ENCODE results near the gene WWTR1.

The WWTR1 gene

GRCh38 chr3:149604125-149604875, 53.5 kb downstream of the WWTR1 start:
- no peak for DNase-seq (ENCODE audit: low read depth)
- no peak overlapping the region for H3K4me3 ChIP-seq (ENCODE audit: low read length)
- peaks cover 35% of the 10 kb centered on the region for H3K4me1 ChIP-seq (ENCODE audit: control insufficient read depth, insufficient read depth, low read length)
- no peak overlapping the region for H3K9ac ChIP-seq (ENCODE audit: low read length)
- no peaks in the 10 kb centered on the region for H3K36me3 ChIP-seq (ENCODE audit: control insufficient read depth, insufficient read depth, low read length, severe bottlenecking)
- H3K27me3 ChIP-seq (replicated peaks; ENCODE audit: control insufficient read depth, insufficient read depth, low read length), result no peaks in the 10 kb centered on the region
- H3K9me3 ChIP-seq (ENCODE audit: control insufficient read depth, low read length), result no peaks in the 10 kb centered on the region

- H3K36me3 ChIP-seq (ENCODE audit: control insufficient read depth, insufficient read depth, low read length, severe bottlenecking), result no peaks in the 10 kb centered on the region
- peaks cover 39% of the 10 kb centered on the region for H3K4me1 ChIP-seq (ENCODE audit: control insufficient read depth, insufficient read depth, low read length)
- H3K4me3 ChIP-seq (ENCODE audit: low read length), result peak overlapping the region; percentile 35
- DNase-seq (ENCODE audit: low read depth), result peak; percentile 74
- H3K27me3 ChIP-seq (replicated peaks; ENCODE audit: control insufficient read depth, insufficient read depth, low read length), result no peaks in the 10 kb centered on the region
- no peaks in the 10 kb centered on the region for H3K9me3 ChIP-seq (ENCODE audit: control insufficient read depth, low read length)
- H3K9ac ChIP-seq (ENCODE audit: low read length), result peak overlapping the region; percentile 55
These were observed 54.4 kb downstream of the WWTR1 start for GRCh38 chr3:149603126-149604074.

DNA sequence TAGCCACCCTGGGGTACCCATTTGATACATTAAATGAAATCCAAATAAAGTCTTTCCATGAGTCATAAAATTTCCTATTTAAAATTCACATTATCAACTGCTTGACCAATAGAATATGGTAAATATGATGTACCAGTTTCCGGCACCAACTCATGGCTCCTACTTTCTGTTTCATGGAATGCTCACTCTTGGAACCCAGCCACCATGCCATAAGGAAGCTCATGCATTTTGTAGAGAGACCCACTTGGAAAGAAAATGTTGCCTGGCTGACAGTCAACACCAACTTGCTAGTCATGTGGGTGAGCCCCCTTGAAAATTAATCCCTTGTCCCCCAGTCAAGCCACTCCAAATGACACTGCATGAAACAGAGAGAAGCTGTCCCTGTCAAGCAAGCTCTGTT, 57.2 kb downstream of the WWTR1 start:
- Histone ChIP-seq H3K27me3 (replicated peaks; ENCODE audit: control insufficient read depth, insufficient read depth, low read length) (no peaks in the 10 kb centered on the region), H3K4me3 (ENCODE audit: low read length) (no peak overlapping the region), H3K9ac (ENCODE audit: low read length) (no peak overlapping the region), H3K4me1 (ENCODE audit: control insufficient read depth, insufficient read depth, low read length) (peaks cover 41% of the 10 kb centered on the region), H3K9me3 (ENCODE audit: control insufficient read depth, low read length) (no peaks in the 10 kb centered on the region), H3K36me3 (ENCODE audit: control insufficient read depth, insufficient read depth, low read length, severe bottlenecking) (no peaks in the 10 kb centered on the region)
- no peak for DNase-seq (ENCODE audit: low read depth)

DNA sequence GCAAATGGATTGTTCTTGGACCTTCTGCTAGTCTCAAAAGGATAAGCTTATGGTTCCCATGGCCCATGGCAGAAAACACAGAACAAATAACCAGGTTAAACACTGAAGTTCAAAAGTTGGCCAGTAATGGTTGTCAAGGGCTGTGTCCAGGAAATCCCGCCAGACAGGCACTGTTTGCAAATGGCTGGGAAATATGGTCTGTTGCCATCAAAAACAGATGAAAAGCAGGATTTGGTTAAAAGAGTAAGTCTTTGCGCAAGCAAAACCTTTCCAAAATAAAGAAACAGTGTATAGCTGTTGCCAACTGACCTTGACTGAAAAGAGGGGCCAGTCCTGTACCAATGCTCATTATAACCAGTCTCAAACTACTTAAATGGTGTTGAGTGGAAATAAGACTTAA, 58.6 kb downstream of the WWTR1 start:
- Histone ChIP-seq H3K4me3 (ENCODE audit: low read length) (no peak overlapping the region), H3K27me3 (replicated peaks; ENCODE audit: control insufficient read depth, insufficient read depth, low read length) (no peaks in the 10 kb centered on the region), H3K4me1 (ENCODE audit: control insufficient read depth, insufficient read depth, low read length) (peaks cover 31% of the 10 kb centered on the region), H3K36me3 (ENCODE audit: control insufficient read depth, insufficient read depth, low read length, severe bottlenecking) (no peaks in the 10 kb centered on the region), H3K9me3 (ENCODE audit: control insufficient read depth, low read length) (no peaks in the 10 kb centered on the region), H3K9ac (ENCODE audit: low read length) (no peak overlapping the region)
- DNase-seq (ENCODE audit: low read depth), result no peak

DNA sequence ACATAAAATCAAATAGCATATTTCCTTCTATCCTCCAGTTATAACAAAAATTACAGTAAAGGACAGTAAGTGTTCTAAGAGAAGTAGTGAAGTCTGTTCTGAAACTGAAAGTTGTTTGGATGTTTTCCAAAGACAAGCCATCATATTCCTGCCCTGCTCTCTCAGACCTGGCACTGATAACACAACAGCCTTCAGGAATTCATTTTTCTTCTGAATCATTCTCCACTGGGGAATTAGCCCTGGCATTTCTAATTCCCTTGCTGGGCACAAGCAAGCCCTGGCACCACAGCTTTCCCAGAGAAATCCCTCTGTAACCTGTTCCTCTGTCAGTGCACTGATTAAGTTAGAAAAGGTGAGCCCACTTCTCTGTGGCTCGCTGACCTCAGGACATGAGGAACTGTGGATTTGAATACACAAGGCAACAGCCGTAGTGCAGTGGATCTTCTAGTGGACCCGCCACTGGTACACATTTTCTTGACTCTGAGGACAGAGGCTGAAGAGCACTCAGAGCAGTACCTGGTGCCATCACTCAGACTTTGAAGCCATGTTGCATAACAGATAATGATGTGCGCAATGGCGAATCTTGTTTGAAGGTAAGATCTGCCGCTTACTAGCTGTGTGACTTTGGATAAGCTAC, 61.6 kb downstream of the WWTR1 start:
- Histone ChIP-seq H3K27me3 (replicated peaks; ENCODE audit: control insufficient read depth, insufficient read depth, low read length) (no peaks in the 10 kb centered on the region), H3K4me3 (ENCODE audit: low read length) (no peak overlapping the region), H3K9me3 (ENCODE audit: control insufficient read depth, low read length) (no peaks in the 10 kb centered on the region), H3K36me3 (ENCODE audit: control insufficient read depth, insufficient read depth, low read length, severe bottlenecking) (no peaks in the 10 kb centered on the region), H3K4me1 (ENCODE audit: control insufficient read depth, insufficient read depth, low read length) (peaks cover 16% of the 10 kb centered on the region), H3K9ac (ENCODE audit: low read length) (no peak overlapping the region)
- DNase-seq (ENCODE audit: low read depth), result peak; percentile 57

DNA sequence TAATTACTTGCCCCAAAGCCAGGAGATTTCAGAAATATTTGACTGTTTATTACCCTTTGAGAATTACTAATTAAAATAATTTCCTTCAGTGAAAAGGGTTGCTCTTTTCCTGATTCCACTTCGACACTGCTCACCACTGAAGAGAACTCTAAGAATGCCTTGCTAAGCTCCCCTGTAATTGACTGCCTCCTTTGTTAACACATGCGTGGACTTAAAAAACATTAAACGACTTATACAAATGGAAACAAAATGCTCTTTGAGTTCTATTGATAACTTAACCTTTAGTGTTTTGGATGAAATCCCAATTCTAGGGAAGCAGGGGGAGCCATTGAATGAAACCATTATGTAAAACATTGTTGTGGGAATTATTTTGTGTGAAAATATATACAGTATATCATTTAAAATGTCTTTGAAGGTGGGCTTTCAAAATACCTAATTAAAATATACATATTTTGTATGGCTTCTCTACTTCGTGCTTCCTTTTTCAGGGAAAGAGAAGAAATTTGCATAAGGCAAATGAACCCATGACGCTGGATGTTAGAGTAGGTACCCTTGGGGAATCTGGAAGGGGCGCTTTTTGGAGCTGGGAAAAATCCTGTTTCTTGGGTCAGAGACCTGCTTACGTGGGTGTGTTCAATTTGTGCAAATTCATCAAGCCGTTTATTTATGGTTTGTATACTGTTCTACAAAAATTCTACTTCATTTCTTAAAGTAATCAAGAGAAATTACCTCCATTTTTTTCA, 64.2 kb downstream of the WWTR1 start:
- DNase-seq (ENCODE audit: low read depth), result no peak
- no peaks in the 10 kb centered on the region for H3K9me3 ChIP-seq (ENCODE audit: control insufficient read depth, low read length)
- H3K9ac ChIP-seq (ENCODE audit: low read length), result no peak overlapping the region
- no peak overlapping the region for H3K4me3 ChIP-seq (ENCODE audit: low read length)
- H3K36me3 ChIP-seq (ENCODE audit: control insufficient read depth, insufficient read depth, low read length, severe bottlenecking), result no peaks in the 10 kb centered on the region
- no peaks in the 10 kb centered on the region for H3K27me3 ChIP-seq (replicated peaks; ENCODE audit: control insufficient read depth, insufficient read depth, low read length)
- H3K4me1 ChIP-seq (ENCODE audit: control insufficient read depth, insufficient read depth, low read length), result peaks cover 15% of the 10 kb centered on the region

DNA sequence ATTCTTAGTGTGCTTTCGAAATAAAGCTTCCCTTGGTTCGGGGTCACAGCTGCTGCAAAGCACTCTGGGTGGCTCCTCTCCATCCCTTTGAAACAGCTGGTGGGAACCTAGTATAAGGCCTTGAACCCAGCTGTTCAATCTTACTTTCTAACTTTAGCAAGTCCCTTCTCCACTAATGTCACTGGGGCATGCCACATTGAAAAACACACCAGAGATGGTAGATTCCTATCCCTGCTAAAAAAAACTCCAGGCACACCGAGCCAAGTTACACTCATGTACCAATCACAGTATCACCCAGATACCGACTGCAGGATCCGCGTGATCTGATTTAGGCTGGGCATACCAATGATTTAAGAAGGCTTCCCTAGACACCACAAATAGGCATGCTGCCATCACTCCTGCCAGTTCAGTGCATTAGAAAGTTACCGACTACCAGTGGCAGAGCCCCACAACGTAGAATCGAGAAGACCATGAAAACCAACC, 65.0 kb downstream of the WWTR1 start:
- no peaks in the 10 kb centered on the region for H3K9me3 ChIP-seq (ENCODE audit: control insufficient read depth, low read length)
- no peak for DNase-seq (ENCODE audit: low read depth)
- H3K4me1 ChIP-seq (ENCODE audit: control insufficient read depth, insufficient read depth, low read length), result peaks cover 15% of the 10 kb centered on the region
- no peak overlapping the region for H3K4me3 ChIP-seq (ENCODE audit: low read length)
- H3K9ac ChIP-seq (ENCODE audit: low read length), result no peak overlapping the region
- H3K27me3 ChIP-seq (replicated peaks; ENCODE audit: control insufficient read depth, insufficient read depth, low read length), result no peaks in the 10 kb centered on the region
- no peaks in the 10 kb centered on the region for H3K36me3 ChIP-seq (ENCODE audit: control insufficient read depth, insufficient read depth, low read length, severe bottlenecking)

DNA sequence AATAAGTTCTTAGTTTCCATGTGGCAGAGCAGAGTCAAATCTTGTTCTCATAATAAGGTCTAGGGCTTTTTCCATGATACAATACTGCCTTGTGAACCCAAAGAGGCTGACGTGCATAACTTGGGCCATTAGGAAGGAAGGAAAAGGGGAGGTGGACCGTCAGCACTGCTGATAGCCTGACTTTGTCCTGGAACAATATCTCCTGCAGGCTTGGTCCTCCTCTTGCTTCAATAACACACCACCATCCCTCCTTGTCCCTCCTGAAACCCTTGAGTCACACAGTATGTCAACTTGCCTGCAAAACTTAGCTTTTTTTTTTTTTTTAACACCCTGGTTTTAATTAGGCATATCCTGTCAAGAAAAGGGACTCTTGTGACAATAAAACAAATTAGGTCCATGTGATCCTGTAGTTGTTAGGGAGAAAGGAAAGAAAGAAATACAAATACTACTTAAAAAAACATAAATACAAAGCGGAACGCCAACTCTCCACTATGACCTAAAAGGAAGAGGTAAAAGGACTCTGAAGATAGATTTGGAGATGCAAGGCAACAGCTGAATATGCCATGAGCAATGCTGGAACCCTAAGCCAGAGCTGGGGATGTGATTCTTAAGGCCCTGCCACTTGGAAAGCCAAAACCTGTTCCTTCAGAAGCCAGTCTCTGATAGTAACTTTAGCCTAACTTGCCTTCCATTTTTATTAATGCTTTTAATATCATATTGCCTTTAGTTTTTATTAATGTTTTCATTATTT, 67.0 kb downstream of the WWTR1 start:
- peaks cover 15% of the 10 kb centered on the region for H3K4me1 ChIP-seq (ENCODE audit: control insufficient read depth, insufficient read depth, low read length)
- no peaks in the 10 kb centered on the region for H3K27me3 ChIP-seq (replicated peaks; ENCODE audit: control insufficient read depth, insufficient read depth, low read length)
- no peaks in the 10 kb centered on the region for H3K9me3 ChIP-seq (ENCODE audit: control insufficient read depth, low read length)
- DNase-seq (ENCODE audit: low read depth), result no peak
- no peaks in the 10 kb centered on the region for H3K36me3 ChIP-seq (ENCODE audit: control insufficient read depth, insufficient read depth, low read length, severe bottlenecking)
- no peak overlapping the region for H3K4me3 ChIP-seq (ENCODE audit: low read length)
- no peak overlapping the region for H3K9ac ChIP-seq (ENCODE audit: low read length)

DNA sequence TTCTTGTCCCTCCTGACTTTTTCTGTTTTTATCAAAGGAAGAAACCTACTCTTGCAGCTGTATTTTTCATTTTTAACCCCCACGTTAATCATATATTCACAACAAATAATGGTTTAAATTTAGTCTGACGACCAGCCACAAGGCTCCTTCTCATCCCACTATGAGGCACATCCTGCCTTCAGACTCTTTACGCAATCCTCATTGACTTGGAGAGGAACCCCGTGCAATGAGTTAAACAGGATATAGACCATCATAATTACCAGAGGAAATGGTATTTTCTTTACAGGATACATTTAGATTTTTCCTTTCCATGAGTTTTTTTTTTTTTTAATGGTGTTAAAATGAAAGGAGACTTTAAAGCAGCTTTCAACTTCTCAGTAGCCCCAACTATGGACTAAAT, 68.5 kb downstream of the WWTR1 start:
- H3K9me3 ChIP-seq (ENCODE audit: control insufficient read depth, low read length), result no peaks in the 10 kb centered on the region
- no peak for DNase-seq (ENCODE audit: low read depth)
- H3K4me3 ChIP-seq (ENCODE audit: low read length), result no peak overlapping the region
- H3K36me3 ChIP-seq (ENCODE audit: control insufficient read depth, insufficient read depth, low read length, severe bottlenecking), result no peaks in the 10 kb centered on the region
- no peaks in the 10 kb centered on the region for H3K27me3 ChIP-seq (replicated peaks; ENCODE audit: control insufficient read depth, insufficient read depth, low read length)
- no peak overlapping the region for H3K9ac ChIP-seq (ENCODE audit: low read length)
- H3K4me1 ChIP-seq (ENCODE audit: control insufficient read depth, insufficient read depth, low read length), result peaks cover 15% of the 10 kb centered on the region

DNA sequence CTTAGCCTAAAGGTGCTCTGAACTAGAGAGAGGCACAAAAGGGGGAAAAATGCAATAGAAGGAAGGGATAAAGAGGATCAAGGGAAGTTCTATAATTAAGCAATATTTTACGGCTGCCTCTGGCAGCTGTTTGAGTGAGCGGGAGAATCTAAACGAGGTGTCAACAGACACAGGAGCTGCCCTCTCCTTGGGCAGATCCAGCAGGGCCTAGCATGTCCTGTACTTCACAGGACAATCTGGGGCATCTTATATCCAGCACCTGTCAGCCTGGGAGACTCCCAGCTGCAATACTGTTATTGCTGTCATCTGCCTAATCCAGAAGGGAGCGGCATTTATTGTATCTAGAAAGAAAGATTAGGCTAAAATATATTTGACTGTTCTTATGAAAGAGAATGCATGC, 68.9 kb downstream of the WWTR1 start:
- Histone ChIP-seq H3K4me1 (ENCODE audit: control insufficient read depth, insufficient read depth, low read length) (peaks cover 19% of the 10 kb centered on the region), H3K4me3 (ENCODE audit: low read length) (no peak overlapping the region), H3K36me3 (ENCODE audit: control insufficient read depth, insufficient read depth, low read length, severe bottlenecking) (no peaks in the 10 kb centered on the region), H3K27me3 (replicated peaks; ENCODE audit: control insufficient read depth, insufficient read depth, low read length) (no peaks in the 10 kb centered on the region), H3K9me3 (ENCODE audit: control insufficient read depth, low read length) (no peaks in the 10 kb centered on the region), H3K9ac (ENCODE audit: low read length) (no peak overlapping the region)
- DNase-seq (ENCODE audit: low read depth), result no peak

Data from adipocyte (in vitro differentiated cells).